ENCODE measurements around the gene POLD4.
A peak's percentile ranks its signal among the peaks of the same experiment; 100 is the strongest.

POLD4 gene

GRCh38 chr11:67387518-67387917, 34.2 kb upstream of the POLD4 start:
- no peak for DNase-seq

DNA sequence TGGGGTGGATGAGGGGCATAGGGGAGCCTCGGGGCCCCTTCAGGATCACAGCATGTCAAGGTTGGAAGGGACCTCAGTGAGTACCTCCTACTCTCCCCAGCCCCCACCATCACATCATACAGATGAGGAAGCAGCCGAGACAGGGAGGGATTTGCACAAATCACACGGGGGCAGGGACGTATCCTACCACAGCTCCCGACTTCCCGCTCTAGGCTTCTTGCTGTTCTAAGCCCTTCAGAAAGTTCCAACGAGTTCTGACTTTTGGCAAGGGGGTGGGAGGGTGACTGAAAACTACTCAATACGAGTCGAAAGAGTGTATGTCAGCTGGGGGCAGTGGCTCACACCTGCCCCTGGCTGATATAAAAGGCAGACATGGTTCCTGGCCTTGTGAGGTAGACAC, 33.7 kb upstream of the POLD4 start:
- no peak for DNase-seq

GRCh38 chr11:67384851-67385366, 31.6 kb upstream of the POLD4 start:
- no peak for DNase-seq

- peak; percentile 87 for DNase-seq
Observed at GRCh38 chr11:67382276-67383136, 29.2 kb upstream of the POLD4 start.

DNA sequence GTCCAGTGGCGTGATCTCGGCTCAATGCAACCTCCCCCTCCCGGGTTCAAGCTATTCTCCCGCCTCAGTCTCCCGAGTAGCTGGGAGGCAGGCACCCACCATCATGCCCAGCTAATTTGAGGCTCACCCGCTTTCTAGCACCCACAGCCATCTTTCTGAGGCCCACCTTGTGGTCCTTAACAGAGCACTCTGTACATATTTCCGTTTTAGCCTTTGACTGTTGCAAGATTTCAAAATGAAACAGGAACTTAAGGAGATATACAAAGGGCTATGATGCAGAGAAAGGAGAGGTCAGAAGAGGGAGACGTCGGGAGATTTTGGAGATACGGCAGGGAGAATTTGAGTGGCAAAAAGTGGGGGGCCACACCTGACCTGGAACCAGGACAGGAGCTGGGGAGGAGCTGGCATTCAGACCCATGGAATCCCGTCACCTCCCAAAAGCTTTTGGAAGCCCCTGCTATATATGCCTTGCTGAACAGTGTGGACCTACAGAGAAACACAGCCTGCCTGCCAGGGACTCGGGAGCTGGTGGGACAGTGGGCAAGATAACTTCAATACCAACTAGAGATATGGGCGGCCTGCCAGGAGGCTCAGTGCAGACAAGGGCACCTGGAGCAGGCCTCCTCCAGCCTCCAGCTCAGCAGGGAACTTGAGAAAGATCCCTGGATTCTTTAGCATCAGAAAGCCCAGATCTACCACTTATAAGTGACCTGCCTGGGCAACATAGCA, 28.1 kb upstream of the POLD4 start:
- no peak for DNase-seq

- DNase-seq, result no peak
Observed at GRCh38 chr11:67379061-67380058, 26.0 kb upstream of the POLD4 start.

DNA sequence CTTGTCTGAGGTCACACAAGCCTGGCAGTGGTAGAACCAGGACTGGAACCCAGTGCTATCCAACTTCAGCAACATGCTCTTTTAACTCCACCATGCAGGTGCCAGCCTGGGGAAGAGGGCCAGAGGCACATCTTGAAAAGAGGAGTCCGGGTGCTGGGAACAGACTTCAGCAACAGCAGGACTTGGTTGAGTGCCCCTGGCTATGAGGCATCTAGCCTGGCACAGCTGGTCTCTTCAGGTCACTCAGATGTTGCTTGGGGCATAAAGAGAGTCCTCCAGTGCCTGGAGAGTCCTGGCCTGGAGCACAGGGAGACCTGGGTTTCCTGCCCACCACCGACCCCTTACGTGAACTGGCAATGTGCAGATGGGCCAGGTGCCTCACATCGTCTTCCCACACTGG, 25.2 kb upstream of the POLD4 start:
- DNase-seq, result no peak

DNA sequence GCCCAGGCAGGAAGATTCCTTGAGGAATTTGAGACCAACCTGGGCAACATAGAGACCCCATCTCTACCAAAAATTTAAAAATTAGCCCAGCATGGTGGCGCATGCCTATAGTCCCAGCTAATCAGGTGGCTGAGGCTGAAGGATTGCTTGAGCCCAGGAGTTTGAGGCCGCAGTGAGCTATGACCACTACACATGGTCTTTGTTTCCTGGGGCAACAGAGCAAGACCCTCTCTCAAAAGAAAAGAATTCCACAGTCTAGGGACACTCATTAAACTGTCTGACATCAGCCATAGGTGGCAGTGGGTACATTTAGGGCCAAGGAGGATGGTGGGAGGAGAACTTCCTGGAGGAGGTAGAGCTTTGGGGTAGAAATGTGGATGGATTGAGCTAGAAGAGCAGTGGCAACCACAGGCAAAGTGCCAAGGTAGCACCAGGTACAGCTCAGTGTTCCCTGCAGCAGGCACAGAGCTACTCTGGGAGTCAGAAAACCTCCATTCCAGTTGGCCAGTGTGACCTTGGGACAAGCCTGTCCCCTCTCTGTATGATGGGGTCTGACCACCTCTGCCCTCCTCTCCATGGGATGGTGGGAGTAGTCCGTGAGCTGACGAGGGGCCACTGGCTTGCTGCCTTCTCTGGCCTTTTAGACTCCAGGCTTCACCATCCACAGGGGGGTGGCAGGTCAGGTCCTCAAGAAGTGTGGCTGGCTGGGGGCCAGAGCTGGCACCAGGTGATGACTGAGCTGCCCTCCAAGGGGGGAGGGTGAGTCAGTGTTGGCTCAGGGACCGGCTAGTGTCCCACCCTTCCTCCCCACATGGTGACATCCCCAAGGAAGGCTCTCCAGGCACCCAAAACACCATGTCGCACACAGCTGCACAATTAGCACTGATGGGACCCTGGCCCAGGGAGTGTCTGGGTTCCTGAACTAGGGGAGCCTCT, 23.8 kb upstream of the POLD4 start:
- no peak for DNase-seq

GRCh38 chr11:67376063-67376820, 22.9 kb upstream of the POLD4 start:
- DNase-seq, result no peak

GRCh38 chr11:67375320-67376055, 22.1 kb upstream of the POLD4 start:
- DNase-seq, result no peak

DNA sequence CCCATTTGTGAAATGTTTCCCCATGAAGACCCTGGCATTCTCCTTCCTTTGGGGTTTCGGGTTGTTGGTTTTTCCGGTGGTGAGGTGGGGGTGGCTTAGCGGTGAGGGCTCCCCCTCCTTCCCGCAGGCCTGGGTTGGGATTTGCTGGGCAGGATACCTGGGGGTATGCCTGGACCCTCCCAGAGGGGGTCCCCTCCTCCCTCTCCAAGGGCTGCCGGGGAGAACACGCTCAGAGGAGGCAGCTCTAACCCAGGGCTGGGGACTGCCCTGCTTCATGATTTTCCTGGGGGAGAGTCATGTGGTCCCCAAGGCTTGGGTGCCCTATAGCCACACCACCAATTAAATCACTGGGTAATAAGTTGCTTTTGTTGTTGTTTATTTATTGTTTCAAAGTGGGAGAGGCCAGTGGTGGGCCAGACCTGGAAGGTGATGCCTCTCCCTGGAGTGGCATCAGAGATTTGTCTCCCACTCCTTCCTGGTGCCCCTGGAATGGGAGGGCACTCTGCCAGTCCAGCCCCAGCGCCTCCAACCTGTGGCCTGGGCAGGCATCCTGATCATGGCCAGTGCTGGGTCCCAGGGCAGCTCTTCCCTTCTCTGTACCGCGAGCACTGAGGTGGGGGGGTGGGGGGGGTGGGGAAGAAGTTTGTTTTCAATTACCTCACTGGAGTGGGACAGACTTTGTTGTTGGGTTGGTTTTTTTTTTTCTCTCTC, 21.4 kb upstream of the POLD4 start:
- DNase-seq, result no peak

- DNase-seq, result peak; percentile 64
Observed at GRCh38 chr11:67373648-67374570, 20.6 kb upstream of the POLD4 start.

DNA sequence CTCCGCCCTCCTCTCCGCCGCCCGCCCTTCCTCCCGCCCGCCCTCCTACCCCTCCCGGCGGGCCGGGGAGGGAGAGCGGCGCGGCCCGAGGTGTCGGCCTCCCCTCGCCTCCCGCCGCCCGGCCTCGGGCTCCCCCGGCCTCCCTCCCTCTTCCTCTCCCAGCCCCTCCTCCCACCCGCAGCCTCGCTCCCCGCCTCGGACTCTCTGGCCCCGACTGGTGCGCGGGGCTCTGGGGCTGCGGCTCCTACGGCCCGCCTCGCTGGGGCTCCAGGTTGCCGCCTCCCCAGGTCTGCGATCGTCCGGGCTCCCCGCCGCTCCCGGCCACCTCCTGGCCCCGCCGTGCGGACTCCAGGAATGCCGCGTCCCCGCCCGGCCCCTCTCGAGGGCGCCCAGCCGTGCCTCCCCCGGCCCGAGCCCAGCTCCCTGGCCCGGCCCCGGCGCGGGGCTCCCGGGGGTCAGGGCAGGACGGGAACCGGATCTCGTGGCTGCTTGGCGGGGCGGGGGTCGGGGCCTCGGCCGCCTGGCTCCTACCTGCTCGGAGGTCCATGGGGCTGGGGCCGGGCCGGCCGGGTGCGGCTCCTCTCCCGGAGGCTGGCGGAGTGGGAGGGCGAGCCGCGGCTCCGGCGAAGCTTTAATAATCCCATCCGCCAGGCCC, 19.8 kb upstream of the POLD4 start, which contains the start of gene CLCF1:
TSS of gene CLCF1 (minus strand) at position 606 of the 655 bp plus-strand sequence. CDS start at position 547, 59 bp downstream.
- peak; percentile 52 for DNase-seq

DNA sequence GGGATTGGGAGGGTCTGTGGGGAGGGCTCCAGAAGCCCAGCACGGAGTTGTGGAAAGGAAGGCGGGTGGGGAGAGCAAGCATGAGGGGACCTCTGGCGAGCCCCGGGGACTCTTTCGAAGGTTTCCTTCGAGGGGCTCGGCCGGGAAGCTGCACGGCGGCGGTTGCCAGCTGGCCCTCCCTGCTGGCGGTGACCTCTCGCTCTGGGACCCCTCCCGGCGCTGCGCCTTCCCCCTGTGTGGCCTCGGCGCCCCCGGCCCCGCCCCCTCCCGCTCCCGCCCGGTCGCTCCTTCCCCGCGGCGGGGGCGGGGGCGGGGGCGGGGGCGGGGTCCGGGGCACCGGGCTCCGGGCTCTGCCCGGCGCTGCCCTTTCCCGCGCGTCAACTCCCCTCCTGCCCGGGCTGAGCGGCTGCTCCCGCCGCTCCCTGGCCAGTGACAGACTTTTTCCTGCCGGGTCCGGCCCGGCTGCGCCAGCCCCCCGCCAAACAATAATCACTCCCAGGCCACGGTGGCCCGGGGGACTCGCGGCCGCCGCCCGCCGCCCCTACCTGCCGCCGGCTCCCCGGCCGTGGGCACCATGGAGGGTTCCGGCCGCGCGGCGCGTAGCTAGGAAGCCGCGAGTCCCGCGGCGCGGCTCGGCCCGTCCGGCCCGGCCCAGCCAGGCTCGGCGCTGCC, 19.1 kb upstream of the POLD4 start:
- no peak for DNase-seq

- no peak for DNase-seq
Observed at GRCh38 chr11:67371911-67372320, 18.6 kb upstream of the POLD4 start.

DNA sequence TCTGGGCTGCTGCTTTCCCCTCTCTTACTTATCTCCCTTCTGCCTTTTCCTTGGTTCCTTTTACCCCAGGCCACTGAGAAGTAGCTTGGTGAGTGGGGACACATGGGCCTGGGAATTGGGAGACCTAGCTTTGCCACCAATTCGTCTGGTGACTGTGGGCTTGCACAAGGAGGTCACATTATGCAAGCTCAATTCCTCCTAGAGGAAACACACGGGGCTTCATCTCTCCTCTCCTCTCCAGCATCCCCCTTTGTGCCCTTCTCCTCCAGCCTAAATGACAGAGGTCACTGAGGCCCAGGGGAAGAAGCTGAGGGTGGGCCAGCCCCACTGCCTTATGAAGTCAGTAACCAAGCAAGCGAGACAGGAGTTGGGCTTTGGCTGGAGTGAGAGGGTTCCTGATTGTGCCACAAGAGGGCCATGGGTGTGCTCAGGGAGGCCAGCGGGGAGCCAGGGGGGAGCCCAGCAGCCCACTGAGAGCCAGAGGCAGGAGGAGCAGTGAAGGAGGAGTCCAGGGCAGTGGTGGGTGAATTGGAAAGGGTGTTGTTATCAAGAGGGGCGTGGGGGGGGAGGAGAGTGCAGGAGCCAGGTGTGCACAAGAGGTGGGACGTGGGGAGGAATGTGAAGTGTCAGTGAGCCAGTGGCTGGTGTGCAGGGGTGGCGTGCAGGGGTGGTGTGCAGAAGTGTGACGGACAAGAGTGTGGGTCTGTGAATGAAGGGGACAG, 18.0 kb upstream of the POLD4 start:
- no peak for DNase-seq

All from stimulated activated CD4-positive, alpha-beta T cell treated with anti-CD3 and anti-CD28 coated beads, Interleukin-15, amount 100 ng/mL, for 24 hours (primary cell).